Measurements from ENCODE around the gene PTDSS2.

- TF ChIP-seq CTCF (IDR thresholded peaks at IDR 0.05) = no peak
- no peak for TF ChIP-seq SMAD3 (CRISPR knock-in tag; IDR thresholded peaks at IDR 0.05; ENCODE audit: borderline replicate concordance)
- no peak for TF ChIP-seq ZNF263 (CRISPR knock-in tag; IDR thresholded peaks at IDR 0.05; ENCODE audit: low read depth)
- TF ChIP-seq GTF2I (CRISPR knock-in tag; conservative IDR thresholded peaks at IDR 0.05) = no peak
- TF ChIP-seq MLX (CRISPR knock-in tag; IDR thresholded peaks at IDR 0.05) = no peak
- no peak for TF ChIP-seq KAT7 (CRISPR knock-in tag; IDR thresholded peaks at IDR 0.05; ENCODE audit: borderline replicate concordance)
- TF ChIP-seq MAX (CRISPR knock-in tag; IDR thresholded peaks at IDR 0.05) = no peak; the same call in 1 of the 2 replicates
- no peak for TF ChIP-seq NFE2L1 (CRISPR knock-in tag; IDR thresholded peaks at IDR 0.05)
- no peak for TF ChIP-seq CREB1 (CRISPR knock-in tag; IDR thresholded peaks at IDR 0.05)
- no peak for TF ChIP-seq CBFB (CRISPR knock-in tag; IDR thresholded peaks at IDR 0.05; ENCODE audit: low read depth)
- TF ChIP-seq ZNF423 (CRISPR knock-in tag; IDR thresholded peaks at IDR 0.05) = no peak
- no peak for TF ChIP-seq ZNF425 (CRISPR knock-in tag; conservative IDR thresholded peaks at IDR 0.05)
- no peak for TF ChIP-seq NR3C1 (CRISPR knock-in tag; conservative IDR thresholded peaks at IDR 0.05; ENCODE audit: low read depth)
- no peak for TF ChIP-seq ZSCAN18 (CRISPR knock-in tag; IDR thresholded peaks at IDR 0.05)
Observed at GRCh38 chr11:415640-416041, 34.4 kb upstream of the PTDSS2 start.
